Measurements from ENCODE around the gene MEIS3.
"Not testable (repeated sequence)": the region's sequence is repeated elsewhere in the genome, so short reads cannot be mapped to it uniquely, and the experiment has no call there.

MEIS3 gene

GRCh38 chr19:47416643-47416985, 2.7 kb downstream of the MEIS3 start:
- DNase-seq (ENCODE audit: extremely low spot score): no peak
- POLR2A ChIA-PET: no interaction called here
- CTCF ChIA-PET: no interaction called here
- TF ChIP-seq BHLHE40 (IDR thresholded peaks at IDR 0.05; ENCODE audit: borderline replicate concordance) (no peak), ARNT (IDR thresholded peaks at IDR 0.05) (no peak), SP1 (IDR thresholded peaks at IDR 0.05) (no peak), FOXM1 (IDR thresholded peaks at IDR 0.05; ENCODE audit: borderline replicate concordance) (no peak), L3MBTL2 (conservative IDR thresholded peaks at IDR 0.05) (no peak), CTBP1 (IDR thresholded peaks at IDR 0.05; ENCODE audit: borderline replicate concordance) (no peak), SUZ12 (IDR thresholded peaks at IDR 0.05) (no peak), PKNOX1 (IDR thresholded peaks at IDR 0.05) (no peak), ZNF384 (IDR thresholded peaks at IDR 0.05) (no peak), HDGF (IDR thresholded peaks at IDR 0.05; ENCODE audit: borderline replicate concordance) (no peak), FOXA1 (IDR thresholded peaks at IDR 0.05) (no peak)

GRCh38 chr19:47415953-47416642, 3.2 kb downstream of the MEIS3 start:
- CTCF ChIA-PET: no interaction called here
- POLR2A ChIA-PET: interaction anchor here (1.0 kb wide), 1 partner anchor 67 kb away, joined by 3 read pairs; the partner anchor contains the start of gene DHX34

GRCh38 chr19:47414469-47414868, 4.9 kb downstream of the MEIS3 start:
- CTCF ChIA-PET: no interaction called here
- TF ChIP-seq LEF1 (IDR thresholded peaks at IDR 0.05; ENCODE audit: borderline replicate concordance) (no peak), L3MBTL2 (conservative IDR thresholded peaks at IDR 0.05) (no peak), NFRKB (IDR thresholded peaks at IDR 0.05) (no peak), HDGF (IDR thresholded peaks at IDR 0.05; ENCODE audit: borderline replicate concordance) (no peak), FOXA1 (IDR thresholded peaks at IDR 0.05) (no peak), FOXK2 (IDR thresholded peaks at IDR 0.05) (no peak)
- POLR2A ChIA-PET: no interaction called here
- DNase-seq (ENCODE audit: extremely low spot score): peak; percentile 49

More at GRCh38 chr19:47415953-47416642, 3.2 kb downstream of the MEIS3 start:
- TF ChIP-seq TARDBP (IDR thresholded peaks at IDR 0.05) (no peak), FOXK2 (IDR thresholded peaks at IDR 0.05) (no peak), LEF1 (IDR thresholded peaks at IDR 0.05; ENCODE audit: borderline replicate concordance) (no peak), HDGF (IDR thresholded peaks at IDR 0.05; ENCODE audit: borderline replicate concordance) (no peak), ZNF384 (IDR thresholded peaks at IDR 0.05) (no peak), SP1 (IDR thresholded peaks at IDR 0.05) (no peak), SUZ12 (IDR thresholded peaks at IDR 0.05) (no peak), NFRKB (IDR thresholded peaks at IDR 0.05) (no peak)
- DNase-seq (ENCODE audit: extremely low spot score): no peak

GRCh38 chr19:47413941-47414340, 5.4 kb downstream of the MEIS3 start:
- POLR2A ChIA-PET: no interaction called here
- CTCF ChIA-PET: no interaction called here
- TF ChIP-seq FOXK2 (IDR thresholded peaks at IDR 0.05): no peak
- no peak for TF ChIP-seq ZNF384 (IDR thresholded peaks at IDR 0.05)
- no peak for TF ChIP-seq SUZ12 (IDR thresholded peaks at IDR 0.05)
- TF ChIP-seq PKNOX1 (IDR thresholded peaks at IDR 0.05): no peak
- no peak for TF ChIP-seq LEF1 (IDR thresholded peaks at IDR 0.05; ENCODE audit: borderline replicate concordance)
- no peak for TF ChIP-seq ARNT (IDR thresholded peaks at IDR 0.05)
- TF ChIP-seq TARDBP (IDR thresholded peaks at IDR 0.05): no peak
- no peak for TF ChIP-seq SP1 (IDR thresholded peaks at IDR 0.05)
- no peak for TF ChIP-seq ELF4 (IDR thresholded peaks at IDR 0.05)
- TF ChIP-seq FOXM1 (IDR thresholded peaks at IDR 0.05; ENCODE audit: borderline replicate concordance): no peak
- no peak for TF ChIP-seq HDGF (IDR thresholded peaks at IDR 0.05; ENCODE audit: borderline replicate concordance)
- TF ChIP-seq L3MBTL2 (conservative IDR thresholded peaks at IDR 0.05): no peak
- TF ChIP-seq BHLHE40 (IDR thresholded peaks at IDR 0.05; ENCODE audit: borderline replicate concordance): no peak
- no peak for TF ChIP-seq FOXA1 (IDR thresholded peaks at IDR 0.05)
- TF ChIP-seq NFRKB (IDR thresholded peaks at IDR 0.05): no peak
- TF ChIP-seq CTBP1 (IDR thresholded peaks at IDR 0.05; ENCODE audit: borderline replicate concordance): no peak
- no peak for DNase-seq (ENCODE audit: extremely low spot score)

GRCh38 chr19:47411696-47412095, 7.6 kb downstream of the MEIS3 start:
- CTCF ChIA-PET; POLR2A ChIA-PET; DNase-seq (ENCODE audit: extremely low spot score): not testable (repeated sequence)

GRCh38 chr19:47411101-47411500, 8.2 kb downstream of the MEIS3 start:
- CTCF ChIA-PET: no interaction called here
- TF ChIP-seq FOXA1 (IDR thresholded peaks at IDR 0.05) (no peak), FOXK2 (IDR thresholded peaks at IDR 0.05) (no peak), L3MBTL2 (conservative IDR thresholded peaks at IDR 0.05) (no peak), TARDBP (IDR thresholded peaks at IDR 0.05) (no peak), FOXM1 (IDR thresholded peaks at IDR 0.05; ENCODE audit: borderline replicate concordance) (no peak), ZNF384 (IDR thresholded peaks at IDR 0.05) (no peak), CTBP1 (IDR thresholded peaks at IDR 0.05; ENCODE audit: borderline replicate concordance) (no peak), ELF4 (IDR thresholded peaks at IDR 0.05) (no peak), BHLHE40 (IDR thresholded peaks at IDR 0.05; ENCODE audit: borderline replicate concordance) (no peak), SP1 (IDR thresholded peaks at IDR 0.05) (no peak), SUZ12 (IDR thresholded peaks at IDR 0.05) (no peak), HDGF (IDR thresholded peaks at IDR 0.05; ENCODE audit: borderline replicate concordance) (no peak), ARNT (IDR thresholded peaks at IDR 0.05) (no peak), LEF1 (IDR thresholded peaks at IDR 0.05; ENCODE audit: borderline replicate concordance) (no peak), PKNOX1 (IDR thresholded peaks at IDR 0.05) (no peak)

More at GRCh38 chr19:47411101-47411500, 8.2 kb downstream of the MEIS3 start:
- DNase-seq (ENCODE audit: extremely low spot score): no peak
- POLR2A ChIA-PET: no interaction called here

Measured in HEK293T (cell line).